Stimulated activated CD4-positive, alpha-beta T cell treated with anti-CD3 and anti-CD28 coated beads, Interleukin-12 subunit alpha, Interleukin-12 subunit beta, amount 100 ng/mL, for 24 hours (primary cell): ENCODE measurements around the gene CPPED1.
A peak's percentile ranks its signal among the peaks of the same experiment; 100 is the strongest.

Source experiments
- DNase-seq, 2 experiments: peaks; one replicate each; pipeline ENCODE4 v3.0.0-alpha.2; 2020; ENCODE audit warnings: low read depth in 2 of 2

Gene CPPED1

DNA sequence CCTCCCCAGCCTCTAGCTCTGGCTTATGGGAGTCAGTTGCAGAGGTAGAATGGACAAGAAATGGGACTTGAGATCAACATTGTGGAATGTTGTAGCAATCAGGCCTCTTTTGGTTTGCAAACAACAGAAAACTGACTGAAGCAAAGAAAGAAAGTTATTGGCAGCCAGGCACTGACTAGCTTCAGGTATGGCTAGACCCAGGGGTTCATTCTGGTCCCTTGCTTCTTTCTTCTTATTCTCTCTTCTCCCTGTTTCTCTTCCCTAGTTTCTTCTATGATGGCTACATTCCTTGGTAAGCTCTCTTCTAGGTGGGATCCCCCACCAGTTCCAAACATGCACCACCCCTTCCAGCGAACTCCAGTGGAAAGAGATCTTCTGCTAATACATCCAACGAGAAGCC is 154.3 kb downstream of the CPPED1 start:
- DNase-seq, result no peak

- DNase-seq, result peak; percentile 3 to 4
These were observed 157.0 kb downstream of the CPPED1 start for GRCh38 chr16:12646490-12647274.

DNA sequence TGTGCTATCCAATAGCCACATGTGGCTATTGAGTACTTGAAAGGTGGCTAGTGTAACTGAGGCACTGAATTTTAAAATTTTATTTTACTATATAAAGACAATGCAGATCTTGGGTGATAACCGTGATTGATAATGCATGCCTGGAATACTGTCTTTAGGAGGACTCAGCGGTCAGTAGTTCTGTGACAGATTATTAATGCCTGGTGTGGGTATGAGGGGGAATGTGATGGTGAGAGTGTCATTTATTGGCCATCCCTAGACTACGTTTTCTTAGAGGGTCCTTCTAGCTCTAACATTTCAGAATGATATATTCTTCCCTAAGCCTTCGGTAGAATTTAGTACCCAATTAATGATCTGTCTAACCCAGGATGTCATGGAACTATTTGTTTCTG is 157.6 kb downstream of the CPPED1 start:
- DNase-seq, result no peak

DNA sequence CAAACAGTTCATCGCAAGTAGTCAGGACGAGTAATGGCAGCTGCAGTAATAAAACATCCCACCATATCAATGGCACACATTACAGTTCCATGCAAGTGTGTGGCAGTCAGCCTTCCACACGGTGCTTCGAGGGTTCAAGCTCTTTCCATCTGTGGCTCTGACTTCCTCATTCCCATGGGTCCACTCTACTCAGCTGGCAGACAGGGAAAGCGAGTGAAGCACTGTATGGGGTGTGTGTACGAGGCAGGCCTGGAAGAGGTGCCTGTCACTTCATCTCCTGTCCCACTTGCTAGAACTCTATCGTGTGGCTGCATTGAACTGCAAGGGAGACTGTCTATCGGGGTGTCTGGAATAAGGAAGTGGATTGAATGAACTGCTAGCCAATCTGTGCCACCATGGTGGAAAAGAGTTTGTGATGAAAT is 160.6 kb downstream of the CPPED1 start:
- DNase-seq, result no peak

DNA sequence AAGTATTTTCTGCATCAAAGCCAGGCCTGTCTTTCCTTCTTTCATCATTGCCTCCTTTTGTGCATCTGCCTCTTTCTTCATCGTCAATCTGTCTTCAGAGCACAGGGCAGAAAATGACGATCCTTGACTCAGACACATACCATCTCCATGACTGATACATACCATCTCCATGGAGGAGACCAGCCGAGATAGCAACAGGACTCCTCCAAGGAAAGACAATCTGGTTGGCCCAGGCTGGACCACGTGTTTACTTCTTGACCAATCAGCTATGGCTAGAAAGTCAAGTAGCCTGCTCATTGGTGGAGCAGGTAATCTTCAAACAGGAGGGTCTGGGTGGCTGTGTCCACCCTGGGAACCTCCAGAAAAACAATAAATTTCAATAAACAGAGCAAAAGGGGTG is 164.6 kb downstream of the CPPED1 start:
- DNase-seq, result no peak

GRCh38 chr16:12637002-12637401 is 166.7 kb downstream of the CPPED1 start:
- DNase-seq, result no peak

- DNase-seq, result no peak
These were observed 174.4 kb downstream of the CPPED1 start for GRCh38 chr16:12629271-12629670.

- no peak for DNase-seq
These were observed 175.2 kb downstream of the CPPED1 start for GRCh38 chr16:12628536-12628935.

DNA sequence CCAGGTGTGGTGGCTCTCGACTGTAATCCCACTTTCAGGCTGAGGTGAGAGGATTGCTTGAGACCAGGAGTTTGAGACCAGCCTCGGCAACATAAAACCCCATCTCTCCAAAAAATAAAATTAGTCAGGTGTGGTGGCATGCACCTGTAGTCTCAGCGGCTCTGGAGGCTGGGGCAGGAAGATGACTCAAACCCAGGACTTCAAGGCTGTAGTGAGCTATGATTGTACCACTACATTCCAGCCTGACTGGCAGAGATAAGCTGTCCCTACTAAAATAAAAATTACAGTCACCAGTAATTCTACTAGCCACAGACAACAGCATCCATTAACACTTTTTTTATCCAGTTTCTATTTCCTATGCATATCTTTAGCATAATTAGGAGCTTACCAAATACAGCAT is 176.3 kb downstream of the CPPED1 start:
- DNase-seq, result no peak

DNA sequence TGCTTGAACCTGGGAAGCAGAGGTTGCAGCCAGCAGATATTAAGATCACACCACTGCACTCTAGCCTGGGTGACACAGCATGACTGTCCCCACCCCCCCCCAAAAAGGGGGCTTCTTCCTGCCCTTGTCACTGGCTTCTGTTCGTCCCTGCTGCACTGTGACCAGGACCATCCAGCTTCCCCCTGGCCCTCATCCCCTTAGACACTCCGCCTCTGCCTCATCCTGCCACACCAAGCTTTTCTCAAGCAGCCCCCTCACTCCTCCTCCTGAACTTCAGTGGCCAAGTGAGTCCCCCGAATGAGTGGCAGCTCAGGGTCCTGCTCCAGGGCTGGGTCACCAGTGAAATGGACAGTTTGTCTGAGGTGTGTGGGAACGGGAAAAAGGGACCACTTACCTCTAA is 177.3 kb downstream of the CPPED1 start:
- DNase-seq, result no peak

GRCh38 chr16:12625716-12626115 is 178.0 kb downstream of the CPPED1 start:
- no peak for DNase-seq

DNA sequence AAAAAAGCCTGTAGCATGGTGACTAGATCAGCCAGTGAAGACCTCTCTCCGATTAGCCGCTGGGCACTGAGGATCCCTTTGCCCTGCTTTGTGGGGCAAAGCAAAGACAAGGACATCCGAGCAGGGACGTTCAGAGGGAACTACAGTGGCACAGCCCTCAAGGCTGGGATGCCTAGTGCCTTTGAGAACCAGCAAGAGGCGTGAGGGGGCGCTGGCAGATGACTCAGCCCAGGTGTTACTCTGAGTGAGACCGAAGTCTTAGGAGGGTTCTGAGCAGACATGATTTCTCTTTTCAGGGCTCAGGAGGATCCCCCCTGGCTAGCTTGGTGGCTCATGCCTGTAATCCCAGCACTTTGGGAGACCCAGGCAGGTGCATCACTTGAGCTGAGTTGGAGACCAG is 178.6 kb downstream of the CPPED1 start:
- no peak for DNase-seq

GRCh38 chr16:12620150-12620549 is 183.5 kb downstream of the CPPED1 start:
- DNase-seq, result no peak

GRCh38 chr16:12618515-12618914 is 185.2 kb downstream of the CPPED1 start:
- DNase-seq, result no peak

DNA sequence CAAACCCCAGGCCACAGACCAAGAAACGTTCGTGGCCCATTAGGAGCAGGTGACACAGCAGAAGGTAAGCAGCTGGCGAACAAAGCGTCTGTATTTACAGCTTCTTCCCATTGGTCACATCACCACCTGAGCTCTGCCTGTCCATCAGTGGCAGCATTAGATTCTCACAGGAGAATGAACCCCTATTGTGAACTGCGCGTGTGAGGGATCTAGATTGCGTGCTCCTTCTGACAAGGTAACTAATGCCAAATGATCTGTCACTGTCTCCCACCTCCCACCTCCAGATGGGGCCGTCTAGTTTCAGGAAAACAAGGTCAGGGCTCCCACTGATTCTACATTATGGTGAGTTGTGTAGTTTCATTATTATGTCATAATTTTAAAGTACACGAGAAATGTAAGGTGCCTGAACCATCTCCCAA is 186.3 kb downstream of the CPPED1 start:
- peak; percentile 25 to 38 for DNase-seq

DNA sequence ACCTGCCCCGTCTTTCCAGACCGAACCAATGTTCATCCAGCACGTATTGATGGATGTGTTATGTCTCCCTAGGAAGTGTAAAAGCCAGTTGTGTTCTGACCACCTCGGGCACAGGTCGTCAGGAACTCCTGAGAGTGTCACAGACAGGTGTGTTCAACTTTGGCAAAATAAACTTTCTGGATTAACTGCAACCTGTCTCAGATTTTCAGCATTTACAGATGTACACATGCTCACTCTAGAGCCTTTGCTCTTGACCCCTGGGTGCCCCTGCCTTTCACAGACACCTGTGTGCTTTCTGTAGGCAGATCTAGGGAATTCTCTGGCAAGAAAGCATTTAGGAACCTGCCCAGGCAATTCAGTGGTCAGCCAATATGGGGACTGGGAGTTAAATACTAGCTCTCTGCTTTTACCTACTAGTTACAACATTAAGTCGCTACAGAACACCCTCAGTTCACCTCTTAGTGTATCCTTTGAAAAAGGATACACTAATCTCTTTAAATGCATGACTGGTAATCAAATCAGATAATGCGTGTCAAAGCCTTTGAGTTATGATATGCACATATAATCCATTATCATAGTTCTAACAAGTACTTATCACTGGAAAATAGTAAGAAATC is 188.9 kb downstream of the CPPED1 start:
- DNase-seq, result no peak

DNA sequence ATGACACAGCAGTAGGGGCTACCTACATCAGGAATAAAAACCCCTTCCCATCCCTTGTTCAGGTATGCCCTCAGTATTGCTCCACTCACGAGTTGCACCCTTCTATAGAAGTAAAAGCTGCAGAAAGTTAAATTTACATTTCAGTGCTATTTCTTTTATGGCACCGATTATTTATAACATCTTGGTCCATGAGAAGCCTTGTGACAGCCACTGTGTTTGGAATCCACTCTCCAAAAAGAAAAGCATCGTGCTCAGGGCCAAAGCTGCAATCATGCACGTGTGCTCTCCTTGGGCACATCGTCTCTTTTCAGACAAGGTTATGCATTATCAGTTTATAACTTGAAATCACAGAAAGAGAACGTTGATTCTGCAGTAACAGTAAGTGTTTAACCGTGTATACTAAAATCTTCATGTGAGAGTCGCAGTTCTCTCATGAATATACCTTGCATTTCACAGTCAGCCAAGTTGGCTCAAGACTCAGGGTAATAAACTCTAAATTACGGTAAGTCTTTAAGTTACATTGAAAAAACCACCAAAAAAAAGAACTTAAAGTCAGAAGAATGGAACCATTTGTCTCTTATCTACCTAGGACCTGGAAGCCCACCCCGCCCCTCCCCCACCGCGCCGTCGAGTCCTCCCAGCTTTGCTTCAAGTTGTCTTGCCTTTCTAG is 189.6 kb downstream of the CPPED1 start:
- no peak for DNase-seq

DNA sequence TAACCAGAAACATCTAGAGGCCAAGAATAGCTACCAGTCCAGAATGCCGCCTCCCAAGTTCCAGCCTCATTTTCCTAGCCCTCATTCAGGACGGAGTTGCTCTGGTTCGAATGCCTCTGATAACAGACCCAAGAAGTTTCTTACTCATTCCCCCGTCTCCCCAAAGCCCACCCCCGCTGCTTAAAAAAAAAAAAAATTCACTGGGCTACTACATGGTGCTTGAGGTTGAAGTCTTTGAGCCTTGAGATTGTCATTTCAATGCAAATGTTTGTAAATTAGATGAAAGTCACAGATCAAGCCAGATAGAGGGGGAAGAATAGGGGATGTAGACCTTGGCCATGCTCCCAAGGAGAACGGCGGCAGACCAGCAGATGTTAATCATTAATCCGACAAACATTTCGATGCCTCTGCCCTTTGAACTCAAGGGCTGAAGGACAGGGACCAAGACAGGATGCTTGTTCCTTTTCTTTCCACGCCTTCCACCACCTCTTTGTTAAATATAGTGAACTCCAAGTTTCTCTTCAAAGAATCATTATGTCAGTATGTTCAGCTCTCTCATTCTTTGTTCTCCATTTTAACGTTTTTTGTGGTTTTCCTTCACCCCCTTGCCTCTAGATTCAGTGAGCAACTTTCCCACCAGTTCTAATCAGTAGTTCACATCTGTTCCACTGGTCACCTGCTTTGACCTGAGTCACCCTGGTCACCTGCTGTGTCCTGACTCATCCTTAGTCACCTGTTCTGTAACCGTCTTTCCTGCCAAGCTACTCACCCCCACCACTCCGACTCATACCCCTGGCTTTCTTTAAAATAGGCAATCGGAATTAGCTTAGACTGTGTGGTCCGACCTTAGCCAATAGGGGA is 190.3 kb downstream of the CPPED1 start:
- DNase-seq, result peak; percentile 22 to 44

DNA sequence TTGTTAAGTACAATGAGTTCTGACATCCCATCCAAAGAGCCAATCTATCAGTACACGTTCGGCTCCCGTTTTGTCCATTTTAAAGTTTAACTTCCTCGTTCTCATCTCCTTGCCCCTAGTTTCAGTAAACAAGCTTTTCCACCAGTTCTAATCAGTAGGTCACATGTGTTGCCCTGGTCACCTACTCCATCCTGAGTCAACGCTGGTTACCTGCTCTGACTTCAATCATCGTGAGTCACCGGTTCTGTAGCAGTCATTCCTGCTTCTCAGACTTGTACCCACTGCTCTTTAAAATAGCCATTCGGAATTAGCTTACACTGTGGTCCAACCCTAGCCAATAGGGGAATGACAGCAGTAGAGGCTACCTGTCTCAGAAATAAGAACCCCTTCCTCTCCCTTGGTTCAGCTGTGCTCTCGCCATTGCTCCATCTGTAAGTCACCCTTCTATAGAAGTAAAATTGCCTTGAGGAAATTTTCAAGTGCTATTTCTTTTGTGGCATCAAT is 191.0 kb downstream of the CPPED1 start:
- DNase-seq, result no peak

GRCh38 chr16:12611916-12612597 is 191.6 kb downstream of the CPPED1 start:
- no peak for DNase-seq

GRCh38 chr16:12611006-12611477 is 192.6 kb downstream of the CPPED1 start:
- DNase-seq, result no peak
